Measurements from ENCODE around the gene NOL6. TPM values are rescaled to one million over a fixed set of nuclear protein-coding genes. Genes with fewer than 3 reads are reported as not detected.

NOL6 gene
- total and polyA plus RNA-seq, 2 experiments from 2014 or later = 25.0 to 58.4 TPM

GRCh38 chr9:33446240-33446945, 27.3 kb downstream of the NOL6 start (continued):
- TF ChIP-seq ZNF331 (CRISPR knock-in tag; IDR thresholded peaks at IDR 0.05; ENCODE audit: low read depth) = no peak
- TF ChIP-seq POLR2AphosphoS5 (IDR thresholded peaks at IDR 0.05; ENCODE audit: low read depth) = no peak
- TF ChIP-seq ZNF114 (CRISPR knock-in tag; IDR thresholded peaks at IDR 0.05) = no peak
- no peak for TF ChIP-seq ZNF462 (CRISPR knock-in tag; IDR thresholded peaks at IDR 0.05)
- no peak for TF ChIP-seq CREB1 (CRISPR knock-in tag; IDR thresholded peaks at IDR 0.05; ENCODE audit: low read depth)
- TF ChIP-seq NANOG (IDR thresholded peaks at IDR 0.05; ENCODE audit: borderline replicate concordance) = no peak
- TF ChIP-seq EZH2phosphoT487 (IDR thresholded peaks at IDR 0.05; ENCODE audit: unreplicated experiment) = no peak

- no peak overlapping the region for H3K4me3 ChIP-seq
- Mint-ChIP-seq H3K4me3 (no peak overlapping the region; the same call in 1 of the 3 replicates), H3K27me3 (ENCODE audit: insufficient read depth, low read depth, poor library complexity) (peaks cover 30% of the 10 kb centered on the region), H3K27ac (no peak overlapping the region), H3K36me3 (ENCODE audit: low read depth) (no peaks in the 10 kb centered on the region), H3K9me3 (no peaks in the 10 kb centered on the region), H3K4me1 (peaks cover 40% of the 10 kb centered on the region; the same call in 2 of the 3 replicates)
- no peak overlapping the region for H3K4me2 ChIP-seq
- peaks cover 26% of the 10 kb centered on the region for H3K27me3 ChIP-seq (ENCODE audit: insufficient read depth)
- H4K20me1 ChIP-seq (replicated peaks; ENCODE audit: insufficient read depth) = no peaks in the 10 kb centered on the region
- no peaks in the 10 kb centered on the region for H3K79me2 ChIP-seq (replicated peaks; ENCODE audit: insufficient read depth)
- DNase-seq (ENCODE audit: low spot score) (no peak), ATAC-seq (no peak)
- H3K27ac ChIP-seq (ENCODE audit: low read depth) = no peak overlapping the region
- 0 out of 2 replicates have a peak, but pooled peaks cover 8% of the 10 kb centered on the region for H3F3A ChIP-seq (replicated peaks; ENCODE audit: low read depth)
- no peaks in the 10 kb centered on the region for H3K36me3 ChIP-seq (ENCODE audit: insufficient read depth)
- no peaks in the 10 kb centered on the region for H3K9me2 ChIP-seq (ENCODE audit: insufficient read depth)
- H2AFZ ChIP-seq = no peak overlapping the region
- H3K4me1 ChIP-seq (ENCODE audit: insufficient read depth) = peaks cover 23% of the 10 kb centered on the region
- TF ChIP-seq EZH2 (IDR thresholded peaks at IDR 0.05; ENCODE audit: low read depth, unreplicated experiment) (no peak), POLR2AphosphoS5 (IDR thresholded peaks at IDR 0.05; ENCODE audit: low read depth) (no peak), NANOG (IDR thresholded peaks at IDR 0.05; ENCODE audit: borderline replicate concordance) (no peak), CTCF (conservative IDR thresholded peaks at IDR 0.05; ENCODE audit: low read depth in 2 of 2) (no peak), REST (IDR thresholded peaks at IDR 0.05; ENCODE audit: unreplicated experiment) (no peak), ZNF114 (CRISPR knock-in tag; IDR thresholded peaks at IDR 0.05) (no peak)
These were observed 28.1 kb downstream of the NOL6 start for GRCh38 chr9:33445389-33446239.

Measured in GM23338 (cell line).